Inferior parietal cortex (tissue), 1 donor: ENCODE results near the gene NUP155.
"Not testable (repeated sequence)": the region's sequence is repeated elsewhere in the genome, so short reads cannot be mapped to it uniquely, and the experiment has no call there.

Source experiments
- DNase-seq: peaks from one replicate; pipeline ENCODE4 v3.0.0-alpha.2; 2016; ENCODE audit errors: extremely low spot score

NUP155 gene

GRCh38 chr5:37370864-37371726, at the start of gene NUP155:
Gene NUP155, minus strand, starts transcription at chr5:37371106. Its CDS starts 129 bp downstream, at chr5:37370977.
- peak; percentile 97 for DNase-seq

DNA sequence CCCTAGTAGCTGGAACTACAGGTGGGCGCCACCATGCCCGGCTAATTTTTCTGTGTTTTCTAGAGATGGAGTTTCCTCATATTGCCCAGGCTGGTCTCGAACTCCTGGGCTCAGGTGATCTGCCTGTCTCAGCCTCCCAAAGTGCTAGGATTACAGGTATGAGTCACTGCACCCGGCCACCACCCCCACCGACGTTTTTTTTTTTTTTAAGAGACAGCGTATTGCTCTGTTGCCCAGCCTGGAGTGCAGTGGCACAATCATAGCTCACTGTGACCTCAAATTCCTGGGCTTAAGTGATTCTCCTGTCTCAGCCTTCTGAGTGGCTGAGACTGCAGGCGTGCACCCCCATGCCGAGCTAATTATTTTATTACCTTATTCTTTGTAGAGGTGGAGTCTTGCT, 46.4 kb upstream of the NUP155 start:
- DNase-seq = no peak

DNA sequence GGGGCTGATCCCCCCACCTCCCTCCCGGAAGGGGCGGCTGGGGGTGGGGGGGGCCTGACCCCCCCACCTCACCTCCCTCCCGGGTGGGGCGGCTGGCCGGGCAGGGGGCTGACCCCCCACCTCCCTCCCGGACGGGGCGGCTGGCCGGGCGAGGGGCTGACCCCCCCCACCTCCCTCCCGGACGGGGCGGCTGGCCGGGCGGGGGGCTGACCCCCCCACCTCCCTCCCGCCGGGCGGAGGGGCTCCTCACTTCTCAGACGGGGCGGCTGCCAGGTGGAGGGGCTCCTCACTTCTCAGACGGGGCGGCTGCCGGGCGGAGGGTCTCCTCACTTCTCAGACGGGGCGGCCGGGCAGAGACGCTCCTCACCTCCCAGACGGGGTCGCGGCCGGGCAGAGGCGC, 44.5 kb upstream of the NUP155 start:
- DNase-seq = not testable (repeated sequence)

- no peak for DNase-seq
These were observed 41.6 kb upstream of the NUP155 start for GRCh38 chr5:37412515-37412914.

DNA sequence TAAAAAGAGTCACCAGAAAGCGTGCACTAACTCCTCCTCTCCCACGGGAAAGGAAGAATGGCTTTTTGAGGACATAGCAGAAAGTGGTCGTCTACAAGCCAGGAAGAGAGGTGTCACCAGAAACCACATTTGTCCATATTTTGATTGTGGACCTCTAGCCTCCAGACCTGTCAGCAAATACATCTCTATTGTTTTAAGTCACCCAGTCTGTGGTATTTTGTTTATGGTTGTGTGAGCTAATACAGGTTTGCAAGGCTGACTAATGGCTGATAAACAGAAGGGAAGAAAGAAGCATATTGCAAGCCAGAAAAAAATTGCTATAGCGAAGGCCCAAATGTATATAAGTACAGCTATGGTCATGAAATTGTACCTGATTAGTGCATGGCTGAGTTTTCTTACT, 29.6 kb upstream of the NUP155 start:
- DNase-seq = no peak

DNA sequence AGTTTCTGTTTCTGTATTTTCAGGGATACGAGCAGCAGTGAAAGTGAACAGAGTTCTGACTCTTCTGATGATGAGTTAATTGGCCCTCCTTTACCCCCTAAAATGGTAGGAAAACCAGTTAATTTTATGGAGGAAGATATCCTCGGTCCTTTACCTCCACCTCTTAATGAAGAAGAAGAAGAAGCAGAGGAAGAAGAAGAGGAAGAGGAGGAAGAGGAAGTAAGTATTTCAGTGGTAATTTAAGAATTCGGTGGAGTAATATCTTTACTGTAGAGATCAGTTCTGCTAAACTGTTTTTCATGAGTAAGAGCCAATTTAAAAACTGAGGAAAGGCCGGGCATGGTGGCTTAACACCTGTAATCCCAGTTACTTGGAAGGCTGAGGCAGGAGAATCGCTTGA, 25.4 kb upstream of the NUP155 start:
- DNase-seq = no peak

- DNase-seq = no peak
These were observed 20.7 kb upstream of the NUP155 start for GRCh38 chr5:37391591-37391990.

DNA sequence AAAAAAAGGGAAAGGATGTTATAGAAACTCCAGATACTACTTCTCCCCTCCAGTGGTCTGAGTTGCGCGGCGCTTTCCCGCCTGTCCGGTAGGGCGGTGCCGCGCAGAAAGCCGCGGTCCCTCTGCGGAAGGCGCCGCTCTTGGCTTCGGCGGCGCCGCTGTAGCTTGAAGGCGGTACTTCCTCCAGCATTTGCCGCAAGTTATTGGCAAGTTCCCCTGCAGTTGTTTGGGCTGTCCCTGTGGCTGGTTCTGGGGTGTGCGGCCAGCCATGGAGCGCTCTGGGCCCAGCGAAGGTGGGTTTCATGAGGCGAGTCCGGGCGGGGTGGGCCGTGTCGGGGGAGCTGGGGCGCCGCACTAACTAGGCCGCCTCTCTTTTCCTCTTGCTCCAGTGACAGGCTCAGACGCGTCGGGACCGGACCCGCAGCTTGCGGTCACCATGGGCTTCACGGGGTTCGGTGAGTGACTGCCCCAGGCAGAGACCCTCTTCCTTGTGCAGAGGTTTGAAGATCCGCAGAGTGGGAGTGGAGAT, 8.3 kb upstream of the NUP155 start, which contains the start of gene WDR70:
TSS of gene WDR70 (plus strand) at position 219 of the 529 bp plus-strand sequence. CDS start at position 269, 50 bp downstream.
- peak; percentile 89 for DNase-seq

DNA sequence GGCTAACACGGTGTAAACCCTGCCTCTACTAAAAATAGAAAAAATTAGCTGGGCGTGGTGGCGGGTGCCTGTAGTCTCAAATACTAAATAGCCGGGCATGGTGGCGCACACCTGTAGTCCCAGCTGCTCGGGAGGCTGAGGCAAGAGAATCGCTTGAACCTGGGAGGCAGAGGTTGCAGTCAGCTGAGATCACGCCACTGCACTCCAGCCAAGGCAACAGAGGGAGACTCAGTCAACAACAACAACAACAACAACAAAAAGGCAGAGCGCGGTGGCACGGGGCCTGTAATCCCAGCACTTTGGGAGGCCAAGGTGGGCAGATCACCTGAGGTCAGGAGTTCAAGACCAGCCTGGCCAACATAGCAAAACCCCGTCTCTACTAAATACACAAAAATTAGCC, 7.2 kb upstream of the NUP155 start:
- DNase-seq = not testable (repeated sequence)

- no peak for DNase-seq
These were observed 4.2 kb upstream of the NUP155 start for GRCh38 chr5:37375091-37375490.

- DNase-seq = no peak
These were observed 399 bp downstream of the NUP155 start for GRCh38 chr5:37370550-37370863.

DNA sequence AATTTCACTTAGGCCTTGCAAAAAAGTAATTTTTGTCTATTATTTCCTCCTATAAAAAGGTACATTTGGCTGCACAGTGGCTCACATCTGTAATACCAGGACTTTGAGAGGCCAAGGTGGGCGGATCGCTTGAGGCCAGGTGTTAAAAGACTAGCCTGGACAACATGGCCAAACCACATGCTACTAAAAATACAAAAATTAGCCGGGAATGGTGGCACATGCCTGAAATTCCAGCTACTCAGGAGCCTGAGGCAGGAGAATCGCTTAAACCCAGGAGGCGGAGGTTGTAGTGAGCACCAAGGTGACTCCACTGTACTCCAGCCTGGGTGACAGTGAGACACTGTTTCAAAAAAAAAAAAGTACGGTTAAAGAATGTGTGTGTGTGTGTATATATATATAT, 15.7 kb downstream of the NUP155 start:
- no peak for DNase-seq

GRCh38 chr5:37342741-37343140, 28.2 kb downstream of the NUP155 start:
- DNase-seq = not testable (repeated sequence)

DNA sequence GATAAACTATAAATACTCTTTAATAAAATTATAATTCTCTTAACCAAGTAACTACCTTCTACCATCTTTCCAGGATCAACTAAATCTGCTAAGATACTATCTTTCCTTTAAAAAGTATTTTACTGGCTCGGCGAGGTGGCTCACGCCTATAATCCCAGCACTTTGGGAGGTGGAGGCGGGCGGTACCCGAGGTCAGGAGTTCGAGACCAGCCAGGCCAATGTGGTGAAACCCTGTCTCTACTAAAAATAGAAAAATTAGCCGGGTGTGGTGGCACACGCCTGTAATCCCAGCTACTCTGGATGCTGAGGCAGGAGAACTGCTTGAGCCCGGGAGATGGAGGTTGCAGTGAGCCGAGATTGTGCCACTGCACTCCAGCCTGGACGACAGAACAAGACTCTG, 36.2 kb downstream of the NUP155 start:
- not testable (repeated sequence) for DNase-seq

DNA sequence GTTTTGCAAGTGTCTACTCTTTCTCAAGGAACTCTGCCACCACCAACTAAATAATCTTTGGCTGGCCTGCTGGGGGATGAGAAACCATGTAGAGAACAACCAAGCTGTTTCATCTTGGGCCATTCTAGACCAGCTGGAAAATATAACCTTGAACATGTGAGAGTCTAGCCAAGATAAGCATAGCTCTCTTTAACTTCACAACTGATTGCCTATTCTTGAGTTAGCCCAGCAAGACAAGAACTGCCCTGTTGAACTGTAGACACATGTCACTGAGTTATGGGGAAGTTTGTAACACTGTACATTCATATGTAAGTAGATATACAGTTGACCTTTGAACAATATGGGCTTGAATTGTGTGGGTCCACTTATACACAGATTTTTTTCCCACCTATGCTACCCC, 44.4 kb downstream of the NUP155 start:
- DNase-seq = no peak

DNA sequence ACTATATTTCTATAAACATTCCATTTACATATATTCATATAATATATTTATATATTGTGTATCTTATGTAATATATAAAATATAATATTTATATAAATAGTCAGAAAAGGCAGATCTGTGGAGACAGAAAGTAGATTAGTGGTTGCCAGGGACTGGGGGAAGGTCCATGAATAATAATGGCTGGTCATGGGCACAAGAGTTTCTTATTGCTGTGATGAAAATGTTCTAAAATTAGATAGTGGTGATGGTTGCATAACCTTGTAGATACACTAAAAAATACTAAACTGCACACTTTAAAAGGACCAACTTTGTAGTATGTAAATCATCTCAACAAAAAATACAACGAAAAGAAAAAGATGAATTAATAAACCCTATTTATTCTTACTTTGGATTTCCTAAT, 47.3 kb downstream of the NUP155 start:
- DNase-seq = no peak

DNA sequence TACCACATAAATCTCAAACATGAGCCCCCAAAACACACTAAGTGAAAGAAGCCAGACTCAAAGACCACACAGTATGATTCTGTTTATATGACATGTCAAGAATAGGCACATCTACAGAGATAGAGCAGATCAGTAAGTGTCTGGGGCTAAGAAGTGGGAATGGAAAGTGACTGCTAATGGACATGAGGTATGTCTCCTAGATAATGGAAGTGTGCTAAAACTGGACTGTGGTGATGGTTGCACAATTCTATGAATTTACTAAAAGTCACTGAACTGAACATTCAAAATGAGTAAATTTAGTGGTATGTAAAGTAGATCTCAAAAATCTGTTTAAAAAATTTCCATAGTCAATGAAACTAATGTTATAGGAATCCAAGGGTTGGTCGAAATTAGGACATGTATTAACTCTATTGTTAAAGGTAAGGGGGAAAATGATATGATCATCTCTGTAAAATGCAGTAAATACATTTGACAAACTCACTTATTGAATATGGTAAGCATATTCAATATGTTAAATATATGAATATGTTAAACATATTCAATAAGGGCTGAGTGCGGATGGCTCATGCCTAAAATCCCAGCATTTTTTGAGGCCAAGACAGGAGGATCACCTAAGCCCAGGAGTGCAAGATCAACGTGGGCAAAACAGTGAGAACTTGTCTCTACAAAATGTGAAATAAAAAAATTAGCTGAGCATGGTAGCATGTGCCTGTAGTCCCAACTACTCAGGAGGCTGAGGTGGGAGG, 51.7 kb downstream of the NUP155 start:
- no peak for DNase-seq

GRCh38 chr5:37316027-37316426, 54.9 kb downstream of the NUP155 start:
- DNase-seq = no peak

- DNase-seq = no peak
These were observed 60.5 kb downstream of the NUP155 start for GRCh38 chr5:37310360-37310759.

DNA sequence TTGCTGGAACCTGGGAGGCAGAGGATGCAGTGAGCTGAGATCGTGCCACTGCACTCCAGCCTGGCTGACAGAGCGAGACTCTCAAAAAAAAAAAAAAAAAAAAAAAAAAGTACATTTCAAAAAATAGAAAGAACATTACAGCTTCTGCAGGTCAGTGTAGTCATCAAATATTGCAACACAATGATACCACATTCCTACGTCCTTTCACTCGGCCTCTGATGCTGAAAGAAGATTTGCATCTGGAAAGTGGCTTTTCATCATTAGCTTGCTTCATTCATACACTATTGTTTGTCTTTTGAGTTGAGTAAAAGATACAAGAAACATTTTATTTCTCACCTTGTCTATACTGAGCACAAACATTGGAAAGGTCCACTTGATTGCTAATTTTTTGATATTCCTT, 62.1 kb downstream of the NUP155 start:
- DNase-seq = no peak

DNA sequence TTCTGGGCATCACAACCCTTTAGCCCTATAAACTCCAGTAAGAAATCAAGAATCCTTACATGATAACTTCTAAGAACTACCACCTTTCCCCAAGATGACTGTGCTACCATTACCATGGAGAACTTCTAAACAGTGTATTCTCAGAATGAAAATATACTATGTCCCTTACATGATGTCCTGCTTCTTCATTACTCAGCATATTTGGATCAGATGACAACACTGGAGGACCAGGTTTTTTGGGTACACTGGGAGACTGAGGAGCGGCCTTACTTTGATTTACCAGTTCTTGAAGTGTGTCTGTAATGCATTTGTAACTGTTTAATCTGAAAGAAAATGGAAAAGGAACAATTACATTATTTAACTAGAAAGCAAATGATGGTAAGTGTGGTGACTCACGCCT, 66.0 kb downstream of the NUP155 start:
- no peak for DNase-seq

GRCh38 chr5:37296313-37296712, 74.6 kb downstream of the NUP155 start:
- DNase-seq = not testable (repeated sequence)
